Measurements from ENCODE around the gene SYTL4. TPM values are rescaled to one million over a fixed set of nuclear protein-coding genes. Genes with fewer than 3 reads are reported as not detected.

Gene SYTL4
- total RNA-seq, 2 donors from 2014 or later, result 30.4 to 30.7 TPM

- Histone ChIP-seq H3K9ac (ENCODE audit: low read depth in 2 of 2, low read length in 2 of 2) (no peak overlapping the region), H3K36me3 (no peaks in the 10 kb centered on the region), H3K4me1 (no peaks in the 10 kb centered on the region), H3K9me3 (no peaks in the 10 kb centered on the region), H3K27ac (no peak overlapping the region), H3K4me3 (no peak overlapping the region), H3K27me3 (no peaks in the 10 kb centered on the region)
- intact Hi-C loops (cut with DNase I), result no loop called here
- TF ChIP-seq CTCF (IDR thresholded peaks at IDR 0.05), result no peak
- no peak for DNase-seq
Measured at GRCh38 chrX:100704581-100705203, 27.2 kb downstream of the SYTL4 start.

- Histone ChIP-seq H3K4me3 (no peak overlapping the region), H3K4me1 (no peaks in the 10 kb centered on the region), H3K27me3 (no peaks in the 10 kb centered on the region), H3K9me3 (no peaks in the 10 kb centered on the region), H3K36me3 (no peaks in the 10 kb centered on the region), H3K9ac (ENCODE audit: low read depth in 2 of 2, low read length in 2 of 2) (no peak overlapping the region), H3K27ac (no peak overlapping the region)
- intact Hi-C loops (cut with DNase I), result no loop called here
- TF ChIP-seq CTCF (IDR thresholded peaks at IDR 0.05), result no peak
- no peak for DNase-seq
Measured at GRCh38 chrX:100700809-100701208, 31.1 kb downstream of the SYTL4 start.

- DNase-seq, result no peak
- Histone ChIP-seq H3K27ac (no peak overlapping the region), H3K9me3 (no peaks in the 10 kb centered on the region), H3K4me1 (no peaks in the 10 kb centered on the region), H3K36me3 (no peaks in the 10 kb centered on the region), H3K4me3 (no peak overlapping the region), H3K27me3 (no peaks in the 10 kb centered on the region), H3K9ac (ENCODE audit: low read depth in 2 of 2, low read length in 2 of 2) (no peak overlapping the region)
- intact Hi-C loops (cut with DNase I), result no loop called here
- TF ChIP-seq CTCF (IDR thresholded peaks at IDR 0.05), result no peak
Measured at GRCh38 chrX:100698551-100698950, 33.4 kb downstream of the SYTL4 start.

DNA sequence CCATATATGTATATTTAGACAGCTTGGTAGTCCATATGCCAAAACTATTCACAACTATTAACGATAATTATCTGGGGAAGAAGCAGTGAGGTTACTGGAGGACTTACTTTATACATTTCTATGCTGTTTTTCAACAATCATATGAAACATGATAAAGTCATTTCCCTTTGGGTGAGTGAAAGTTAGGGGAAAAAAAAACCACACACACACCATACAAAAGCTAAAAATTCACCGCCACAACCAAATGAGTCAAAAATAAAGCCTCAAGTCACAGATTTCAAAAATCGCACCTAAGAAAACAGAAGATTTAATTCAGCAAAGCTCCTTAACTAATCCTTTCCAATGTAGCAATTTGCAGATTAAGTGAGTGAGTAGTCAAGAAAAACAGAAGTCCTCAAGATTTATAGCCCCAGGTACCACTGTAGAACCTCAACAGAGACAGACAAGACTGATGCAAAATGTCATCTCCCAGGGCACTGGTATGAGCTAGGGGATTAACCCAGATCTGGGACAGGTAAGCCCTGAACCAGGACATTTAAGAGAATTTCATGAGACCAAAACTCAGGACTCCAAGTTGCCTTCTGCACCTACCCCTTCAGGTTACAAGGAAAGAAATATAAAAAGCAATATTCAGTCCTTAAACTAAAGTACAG is 35.1 kb downstream of the SYTL4 start:
- intact Hi-C loops (cut with DNase I), result no loop called here
- no peak for DNase-seq
- no peaks in the 10 kb centered on the region for H3K36me3 ChIP-seq
- TF ChIP-seq CTCF (IDR thresholded peaks at IDR 0.05), result no peak
- H3K9ac ChIP-seq (ENCODE audit: low read depth in 2 of 2, low read length in 2 of 2), result no peak overlapping the region
- no peak overlapping the region for H3K27ac ChIP-seq
- H3K27me3 ChIP-seq, result no peaks in the 10 kb centered on the region
- no peak overlapping the region for H3K4me3 ChIP-seq
- no peaks in the 10 kb centered on the region for H3K4me1 ChIP-seq
- H3K9me3 ChIP-seq, result no peaks in the 10 kb centered on the region

DNA sequence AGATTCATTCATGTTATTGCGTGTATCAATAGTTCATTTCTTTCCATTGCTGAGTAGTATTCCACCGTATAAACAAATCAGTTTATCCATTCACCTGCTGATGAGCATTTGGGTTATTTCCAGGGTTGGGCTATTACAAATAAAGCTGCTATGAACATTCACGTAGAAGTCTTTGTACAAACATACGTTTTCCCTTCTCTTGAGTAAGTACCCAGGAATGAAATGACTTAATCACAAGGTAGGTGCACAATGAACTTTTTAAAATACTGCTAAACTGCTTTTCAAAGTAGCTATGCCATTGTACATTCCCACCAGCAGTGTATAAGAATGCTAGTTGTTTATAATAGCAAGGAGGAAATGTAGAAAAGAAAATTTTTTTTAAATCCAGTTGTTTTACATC is 35.9 kb downstream of the SYTL4 start:
- no peak for TF ChIP-seq CTCF (IDR thresholded peaks at IDR 0.05)
- no peak overlapping the region for H3K4me3 ChIP-seq
- no peaks in the 10 kb centered on the region for H3K36me3 ChIP-seq
- H3K27ac ChIP-seq, result no peak overlapping the region
- no peaks in the 10 kb centered on the region for H3K9me3 ChIP-seq
- no peaks in the 10 kb centered on the region for H3K4me1 ChIP-seq
- H3K9ac ChIP-seq (ENCODE audit: low read depth in 2 of 2, low read length in 2 of 2), result no peak overlapping the region
- intact Hi-C loops (cut with DNase I), result no loop called here
- DNase-seq, result no peak
- H3K27me3 ChIP-seq, result no peaks in the 10 kb centered on the region

Measured in colonic mucosa (tissue), 4 donors.